HCT116 (cell line): ENCODE data around the gene SPTB. TPM values are rescaled to one million over a fixed set of nuclear protein-coding genes. Genes with fewer than 3 reads are reported as not detected.

Experiments
- ATAC-seq: fragments of 200-7000 bp; cut with Tn5 transposase; 2 replicates; pipeline ENCODE4 v1.9.1; 2020; ENCODE audit warnings: mild to moderate bottlenecking, moderate library complexity
- BruUV-seq: library from RNA; stranded (reverse); fragments of 400-500 nt; replicated peaks from 2 replicates; lab custom pipeline; 2021; lab: Mats Ljungman, UMichigan
- CTCF ChIA-PET: fragments of 300-600 bp; sonication (Branson Sonifier 250); formaldehyde crosslinking; loops from one replicate; lab custom pipeline; 2021; ENCODE audit warnings: antibody characterized with exemption; lab: Charles Lee
- POLR2A ChIA-PET: fragments of 300-600, 350-600 bp; sonication (Branson Sonifier 250); formaldehyde crosslinking; loops from one replicate; lab custom pipeline; 2021; ENCODE audit warnings: antibody characterized with exemption; lab: Charles Lee
- RAD21 ChIA-PET, 2 experiments: fragments of 300-600 bp; sonication (Branson Sonifier 250); formaldehyde crosslinking; loops; one replicate each; lab custom pipeline; 2023; ENCODE audit warnings: low total read pairs in 2 of 2; ENCODE audit not compliant: uncharacterized antibody in 2 of 2, unreplicated experiment in 2 of 2, low non-redundant PET in 1 of 2; lab: Charles Lee
- DNase-seq: peaks from one replicate; pipeline ENCODE4 v3.0.0-alpha.2; 2010; ENCODE audit warnings: low read depth, low spot score
- H2AFZ ChIP-seq: fragments of 200-600 bp; shearing (Covaris generic), sonication (generic); 2 replicates; pipeline ENCODE4 v1.6.1; 2017; ENCODE audit warnings: low read depth, mixed run types, mixed read lengths, antibody characterized with exemption, low read length; ENCODE audit not compliant: poor library complexity, severe bottlenecking
- H3K27ac ChIP-seq: 2 replicates; pipeline ENCODE4 v1.5.1; 2012; ENCODE audit warnings: low read depth, low read length
- H3K27me3 ChIP-seq: fragments of 200-600 bp; sonication (generic); 2 replicates; pipeline ENCODE4 v1.6.1; 2016; ENCODE audit warnings: mixed run types, low read length, mixed read lengths; ENCODE audit not compliant: insufficient read depth
- H3K36me3 ChIP-seq, 2 experiments: fragments of 200-500 bp in 1 of 2; fragments of 200-600 bp in 1 of 2; sonication (Bioruptor generic) in 1 of 2; sonication (generic) in 1 of 2; 2 replicates each; pipeline versions ENCODE4 v1.5.1 to v1.6.1; 2014 to 2016; ENCODE audit warnings: low read length in 2 of 2, inconsistent platforms in 1 of 2, mixed read lengths in 1 of 2, mixed run types in 1 of 2; ENCODE audit not compliant: insufficient read depth in 2 of 2, control insufficient read depth in 1 of 2
- H3K4me1 ChIP-seq, 2 experiments: fragments of 200-600 bp in 1 of 2; sonication (generic) in 1 of 2; 2 replicates each; pipeline versions ENCODE4 v1.5.1 to v1.6.1; 2012 to 2017; ENCODE audit warnings: low read length in 2 of 2, inconsistent platforms in 1 of 2, mild to moderate bottlenecking in 1 of 2, mixed read lengths in 1 of 2, mixed run types in 1 of 2, moderate library complexity in 1 of 2; ENCODE audit not compliant: insufficient read depth in 2 of 2, control insufficient read depth in 1 of 2
- H3K4me2 ChIP-seq: fragments of 200-600 bp; sonication (generic); 2 replicates; pipeline ENCODE4 v1.6.1; 2017; ENCODE audit warnings: mixed run types, low read length, mixed read lengths
- H3K4me3 ChIP-seq, 2 experiments: fragments of 200-600 bp in 1 of 2; sonication (generic) in 1 of 2; replicated peaks in 1 of 2; 2 replicates each; pipeline ENCODE4 v1.5.1; 2011 to 2016; ENCODE audit warnings: low read length in 2 of 2, control low read depth in 1 of 2, low read depth in 1 of 2, mild to moderate bottlenecking in 1 of 2, mixed read lengths in 1 of 2, mixed run types in 1 of 2
- H3K79me2 ChIP-seq: fragments of 200-600 bp; sonication (generic); 2 replicates; pipeline ENCODE4 v1.6.1; 2017; ENCODE audit warnings: mild to moderate bottlenecking, mixed run types, low read length, moderate library complexity, mixed read lengths; ENCODE audit not compliant: insufficient read depth
- H3K9ac ChIP-seq: fragments of 200-600 bp; sonication (generic); 2 replicates; pipeline ENCODE4 v1.6.1; 2016; ENCODE audit warnings: low read length, mixed read lengths
- H3K9me2 ChIP-seq: fragments of 200-600 bp; sonication (generic), shearing (Covaris generic); 2 replicates; pipeline ENCODE4 v1.6.1; 2017; ENCODE audit warnings: mixed run types, mild to moderate bottlenecking, moderate library complexity; ENCODE audit not compliant: insufficient read depth
- H3K9me3 ChIP-seq, 2 experiments: fragments of 200-500 bp in 1 of 2; fragments of 200-600 bp in 1 of 2; sonication (Bioruptor generic) in 1 of 2; sonication (generic) in 1 of 2; 2 replicates each; pipeline ENCODE4 v1.6.1; 2014 to 2017; ENCODE audit warnings: low read length in 2 of 2, mixed read lengths in 2 of 2, inconsistent platforms in 1 of 2, low read depth in 1 of 2, mild to moderate bottlenecking in 1 of 2, mixed run types in 1 of 2, moderate library complexity in 1 of 2; ENCODE audit not compliant: control insufficient read depth in 1 of 2, insufficient read depth in 1 of 2
- H4K20me1 ChIP-seq: fragments of 200-600 bp; sonication (generic), shearing (Covaris generic); 2 replicates; pipeline ENCODE4 v1.6.1; 2017; ENCODE audit warnings: mixed run types, mild to moderate bottlenecking, moderate library complexity; ENCODE audit not compliant: insufficient read depth
- CBX3 ChIP-seq: IDR thresholded peaks from 2 replicates; pipeline ENCODE4 v1.6.1; 2012; ENCODE audit warnings: low read depth
- CEBPB ChIP-seq: IDR thresholded peaks from 2 replicates; pipeline ENCODE4 v1.6.1; 2012; ENCODE audit warnings: low read depth
- ELF1 ChIP-seq: IDR thresholded peaks from 2 replicates; pipeline ENCODE4 v1.6.1; 2012; ENCODE audit warnings: low read depth, borderline replicate concordance
- EZH2 ChIP-seq: fragments of 200-600 bp; sonication (generic); IDR thresholded peaks from 2 replicates; pipeline ENCODE4 v1.6.1; 2017; ENCODE audit warnings: antibody characterized with exemption, mixed run types
- EZH2phosphoT487 ChIP-seq: fragments of 200-600 bp; IDR thresholded peaks from 2 replicates; pipeline ENCODE4 v1.6.1; 2018; ENCODE audit warnings: antibody characterized with exemption, borderline replicate concordance
- FOSL1 ChIP-seq: IDR thresholded peaks from 2 replicates; pipeline ENCODE4 v1.6.1; 2012; ENCODE audit warnings: low read depth
- SIN3A ChIP-seq: IDR thresholded peaks from 2 replicates; pipeline ENCODE4 v1.6.1; 2012; ENCODE audit warnings: low read depth
- SRF ChIP-seq: IDR thresholded peaks from 2 replicates; pipeline ENCODE4 v1.6.1; 2012; ENCODE audit warnings: low read depth
- TCF7L2 ChIP-seq: IDR thresholded peaks from 2 replicates; pipeline ENCODE4 v1.7.0; 2011; ENCODE audit warnings: borderline replicate concordance, inconsistent platforms; ENCODE audit not compliant: insufficient read depth, insufficient read length; ENCODE audit errors: extremely low read depth
- intact Hi-C: fragments of 100-400 bp; cut with micrococcal nuclease; formaldehyde crosslinking; loops from 2 replicates; pipeline ENCODE4 v1.10.0; 2022
- total RNA-seq: library from RNA; stranded (reverse); gene quantifications from one replicate; pipeline ENCODE4 v1.2.1, GENCODE V29; 2021; ENCODE audit not compliant: unreplicated experiment
- TF ChIP-seq, protein P1 (sequence below): IDR thresholded peaks from 2 replicates; pipeline ENCODE4 v1.6.1; 2012; ENCODE audit warnings: low read depth
- TF ChIP-seq, protein P2 (sequence below): IDR thresholded peaks from 2 replicates; pipeline ENCODE4 v1.6.1; 2012
- TF ChIP-seq, protein P3 (sequence below): IDR thresholded peaks from 2 replicates; pipeline ENCODE4 v1.6.1; 2011; ENCODE audit warnings: mild to moderate bottlenecking, low read length, moderate library complexity; ENCODE audit not compliant: insufficient replicate concordance; ENCODE audit errors: extremely low read depth

Gene SPTB
- total RNA-seq, 1 experiment from 2014 or later: 4.2 TPM

DNA sequence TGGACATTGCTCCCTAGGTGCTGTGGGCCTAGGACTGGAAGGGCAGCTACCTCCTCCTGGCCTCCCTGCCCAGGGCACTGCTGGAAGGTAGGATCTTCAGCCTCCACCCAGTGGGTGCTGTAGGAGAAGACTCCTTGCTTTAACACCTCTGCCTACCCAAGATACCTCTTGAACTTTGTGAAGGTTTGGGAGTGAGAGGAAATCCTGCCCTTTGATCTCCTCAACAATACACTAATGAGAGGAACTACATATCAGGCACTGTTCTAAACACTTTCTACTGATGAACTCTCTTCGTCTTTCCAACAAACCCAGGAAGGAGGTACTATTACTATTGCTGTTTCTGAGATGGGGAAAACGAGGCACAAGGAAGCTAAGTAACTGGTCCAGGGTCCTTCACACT is 108.5 kb downstream of the SPTB start:
- Histone ChIP-seq H3K79me2 (no peaks in the 10 kb centered on the region), H2AFZ (no peak overlapping the region), H3K36me3 (no peaks in the 10 kb centered on the region), H3K27me3 (no peaks in the 10 kb centered on the region), H3K9me3 (no peaks in the 10 kb centered on the region), H3K27ac (no peak overlapping the region), H3K9me2 (no peaks in the 10 kb centered on the region), H3K4me2 (no peak overlapping the region), H3K4me3 (no peak overlapping the region), H3K9ac (no peak overlapping the region), H3K4me1 (peaks cover 5 to 14% of the 10 kb centered on the region in 2 experiments; a peak in 3 of 4 replicates), H4K20me1 (no peaks in the 10 kb centered on the region)
- TF ChIP-seq SRF (no peak), ELF1 (no peak), CEBPB (no peak), SIN3A (no peak), TCF7L2 (no peak), EZH2 (no peak), EZH2phosphoT487 (no peak), FOSL1 (no peak), CBX3 (no peak)
- TF ChIP-seq, protein P1, sequence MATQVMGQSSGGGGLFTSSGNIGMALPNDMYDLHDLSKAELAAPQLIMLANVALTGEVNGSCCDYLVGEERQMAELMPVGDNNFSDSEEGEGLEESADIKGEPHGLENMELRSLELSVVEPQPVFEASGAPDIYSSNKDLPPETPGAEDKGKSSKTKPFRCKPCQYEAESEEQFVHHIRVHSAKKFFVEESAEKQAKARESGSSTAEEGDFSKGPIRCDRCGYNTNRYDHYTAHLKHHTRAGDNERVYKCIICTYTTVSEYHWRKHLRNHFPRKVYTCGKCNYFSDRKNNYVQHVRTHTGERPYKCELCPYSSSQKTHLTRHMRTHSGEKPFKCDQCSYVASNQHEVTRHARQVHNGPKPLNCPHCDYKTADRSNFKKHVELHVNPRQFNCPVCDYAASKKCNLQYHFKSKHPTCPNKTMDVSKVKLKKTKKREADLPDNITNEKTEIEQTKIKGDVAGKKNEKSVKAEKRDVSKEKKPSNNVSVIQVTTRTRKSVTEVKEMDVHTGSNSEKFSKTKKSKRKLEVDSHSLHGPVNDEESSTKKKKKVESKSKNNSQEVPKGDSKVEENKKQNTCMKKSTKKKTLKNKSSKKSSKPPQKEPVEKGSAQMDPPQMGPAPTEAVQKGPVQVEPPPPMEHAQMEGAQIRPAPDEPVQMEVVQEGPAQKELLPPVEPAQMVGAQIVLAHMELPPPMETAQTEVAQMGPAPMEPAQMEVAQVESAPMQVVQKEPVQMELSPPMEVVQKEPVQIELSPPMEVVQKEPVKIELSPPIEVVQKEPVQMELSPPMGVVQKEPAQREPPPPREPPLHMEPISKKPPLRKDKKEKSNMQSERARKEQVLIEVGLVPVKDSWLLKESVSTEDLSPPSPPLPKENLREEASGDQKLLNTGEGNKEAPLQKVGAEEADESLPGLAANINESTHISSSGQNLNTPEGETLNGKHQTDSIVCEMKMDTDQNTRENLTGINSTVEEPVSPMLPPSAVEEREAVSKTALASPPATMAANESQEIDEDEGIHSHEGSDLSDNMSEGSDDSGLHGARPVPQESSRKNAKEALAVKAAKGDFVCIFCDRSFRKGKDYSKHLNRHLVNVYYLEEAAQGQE: no peak
- TF ChIP-seq, protein P2, sequence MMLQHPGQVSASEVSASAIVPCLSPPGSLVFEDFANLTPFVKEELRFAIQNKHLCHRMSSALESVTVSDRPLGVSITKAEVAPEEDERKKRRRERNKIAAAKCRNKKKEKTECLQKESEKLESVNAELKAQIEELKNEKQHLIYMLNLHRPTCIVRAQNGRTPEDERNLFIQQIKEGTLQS: no peak
- TF ChIP-seq, protein P3, sequence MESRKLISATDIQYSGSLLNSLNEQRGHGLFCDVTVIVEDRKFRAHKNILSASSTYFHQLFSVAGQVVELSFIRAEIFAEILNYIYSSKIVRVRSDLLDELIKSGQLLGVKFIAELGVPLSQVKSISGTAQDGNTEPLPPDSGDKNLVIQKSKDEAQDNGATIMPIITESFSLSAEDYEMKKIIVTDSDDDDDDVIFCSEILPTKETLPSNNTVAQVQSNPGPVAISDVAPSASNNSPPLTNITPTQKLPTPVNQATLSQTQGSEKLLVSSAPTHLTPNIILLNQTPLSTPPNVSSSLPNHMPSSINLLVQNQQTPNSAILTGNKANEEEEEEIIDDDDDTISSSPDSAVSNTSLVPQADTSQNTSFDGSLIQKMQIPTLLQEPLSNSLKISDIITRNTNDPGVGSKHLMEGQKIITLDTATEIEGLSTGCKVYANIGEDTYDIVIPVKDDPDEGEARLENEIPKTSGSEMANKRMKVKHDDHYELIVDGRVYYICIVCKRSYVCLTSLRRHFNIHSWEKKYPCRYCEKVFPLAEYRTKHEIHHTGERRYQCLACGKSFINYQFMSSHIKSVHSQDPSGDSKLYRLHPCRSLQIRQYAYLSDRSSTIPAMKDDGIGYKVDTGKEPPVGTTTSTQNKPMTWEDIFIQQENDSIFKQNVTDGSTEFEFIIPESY: no peak
- POLR2A ChIA-PET: no interaction called here
- no TSS peak for BruUV-seq
- CTCF ChIA-PET: no interaction called here
- DNase-seq (no peak), ATAC-seq (no peak)
- intact Hi-C loops: no loop called here
- RAD21 ChIA-PET: no interaction called here
